ENCODE results near the gene KRT33A.

Gene KRT33A

GRCh38 chr17:41345992-41346391, 4.6 kb downstream of the KRT33A start:
- H3K4me1 ChIP-seq (ENCODE audit: control insufficient read depth, insufficient read depth, low read length), result no peaks in the 10 kb centered on the region

GRCh38 chr17:41343029-41343428, 7.6 kb downstream of the KRT33A start:
- H3K27ac ChIP-seq (ENCODE audit: insufficient read depth, low read depth, low read length, poor library complexity, severe bottlenecking), result no peak overlapping the region
- no peaks in the 10 kb centered on the region for H3K27me3 ChIP-seq (ENCODE audit: control insufficient read depth, insufficient read depth, low read length, poor library complexity, severe bottlenecking)
- no peak overlapping the region for H3K4me3 ChIP-seq (ENCODE audit: insufficient read depth, low read depth, low read length)
- 82 to 89% methylated on average over 3 of the region's 3 CpGs for WGBS, 2 experiments
- H3K4me1 ChIP-seq (ENCODE audit: control insufficient read depth, insufficient read depth, low read length), result no peaks in the 10 kb centered on the region
- no peaks in the 10 kb centered on the region for H3K9me3 ChIP-seq (ENCODE audit: control insufficient read depth, low read length)
- H3K36me3 ChIP-seq (ENCODE audit: control insufficient read depth, insufficient read depth, low read length), result no peaks in the 10 kb centered on the region

More at GRCh38 chr17:41345992-41346391, 4.6 kb downstream of the KRT33A start:
- H3K27me3 ChIP-seq (ENCODE audit: control insufficient read depth, insufficient read depth, low read length, poor library complexity, severe bottlenecking), result no peaks in the 10 kb centered on the region
- H3K9me3 ChIP-seq (ENCODE audit: control insufficient read depth, low read length), result no peaks in the 10 kb centered on the region
- no peak overlapping the region for H3K27ac ChIP-seq (ENCODE audit: insufficient read depth, low read depth, low read length, poor library complexity, severe bottlenecking)
- H3K36me3 ChIP-seq (ENCODE audit: control insufficient read depth, insufficient read depth, low read length), result no peaks in the 10 kb centered on the region
- no peak overlapping the region for H3K4me3 ChIP-seq (ENCODE audit: insufficient read depth, low read depth, low read length)
- WGBS, 2 experiments, result 97 to 98% methylated on average over 3 of the region's 3 CpGs

DNA sequence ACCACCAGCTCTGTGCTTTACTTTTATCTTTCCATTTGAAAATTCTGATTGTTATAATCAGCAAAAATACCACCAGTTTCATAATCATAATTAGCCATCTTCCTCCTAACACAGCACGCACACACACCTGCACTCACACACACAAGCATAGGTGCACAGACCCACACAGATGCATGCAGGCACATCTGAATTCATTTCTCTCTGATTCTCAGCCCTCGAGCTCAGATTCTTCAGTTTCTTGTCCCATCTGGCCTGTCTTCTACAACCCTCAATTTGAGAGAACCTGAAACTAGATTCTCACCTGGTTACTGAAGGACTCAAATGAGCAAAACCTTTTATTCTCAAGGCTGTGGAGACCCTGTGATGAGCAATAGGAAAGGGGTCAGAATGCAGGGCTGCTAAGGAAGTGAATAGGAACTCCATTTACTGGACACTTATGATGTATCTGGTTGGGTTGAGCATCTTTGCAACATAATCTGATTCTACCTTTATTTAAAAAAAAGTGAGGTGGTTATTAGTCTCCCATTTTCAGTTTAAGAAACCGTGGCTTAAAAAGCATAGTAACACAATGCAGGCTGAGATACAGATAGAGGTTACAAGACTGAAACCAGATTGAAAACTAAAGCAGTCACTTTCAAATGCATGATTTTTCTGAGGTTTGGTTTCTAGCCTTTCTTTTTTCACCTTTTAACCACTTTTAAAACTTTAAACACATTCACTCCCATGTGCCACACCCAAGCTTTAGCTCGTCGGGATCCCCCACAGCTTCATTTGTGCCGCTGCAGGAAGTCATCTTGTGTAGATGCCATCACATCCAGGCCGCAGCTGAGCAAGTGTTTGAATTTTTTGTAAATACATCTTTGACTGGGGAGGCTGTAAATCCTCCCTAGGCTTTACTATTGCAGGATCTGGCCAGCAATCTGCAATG, 9.4 kb downstream of the KRT33A start:
- Histone ChIP-seq H3K9me3 (ENCODE audit: control insufficient read depth, low read length) (no peaks in the 10 kb centered on the region), H3K36me3 (ENCODE audit: control insufficient read depth, insufficient read depth, low read length) (no peaks in the 10 kb centered on the region), H3K4me1 (ENCODE audit: control insufficient read depth, insufficient read depth, low read length) (no peaks in the 10 kb centered on the region), H3K4me3 (ENCODE audit: insufficient read depth, low read depth, low read length) (no peak overlapping the region), H3K27ac (ENCODE audit: insufficient read depth, low read depth, low read length, poor library complexity, severe bottlenecking) (no peak overlapping the region), H3K27me3 (ENCODE audit: control insufficient read depth, insufficient read depth, low read length, poor library complexity, severe bottlenecking) (no peaks in the 10 kb centered on the region)
- WGBS, 2 experiments, result 90 to 91% methylated on average over 7 of the region's 7 CpGs

- 70 to 73% methylated on average over 2 to 3 of the region's 3 CpGs for WGBS, 2 experiments
- H3K27me3 ChIP-seq (ENCODE audit: control insufficient read depth, insufficient read depth, low read length, poor library complexity, severe bottlenecking), result no peaks in the 10 kb centered on the region
- H3K9me3 ChIP-seq (ENCODE audit: control insufficient read depth, low read length), result no peaks in the 10 kb centered on the region
- H3K4me3 ChIP-seq (ENCODE audit: insufficient read depth, low read depth, low read length), result no peak overlapping the region
- H3K36me3 ChIP-seq (ENCODE audit: control insufficient read depth, insufficient read depth, low read length), result no peaks in the 10 kb centered on the region
- no peaks in the 10 kb centered on the region for H3K4me1 ChIP-seq (ENCODE audit: control insufficient read depth, insufficient read depth, low read length)
- H3K27ac ChIP-seq (ENCODE audit: insufficient read depth, low read depth, low read length, poor library complexity, severe bottlenecking), result no peak overlapping the region
Measured at GRCh38 chr17:41340494-41340893, 10.1 kb downstream of the KRT33A start.

GRCh38 chr17:41339571-41340172, 11.0 kb downstream of the KRT33A start:
- Histone ChIP-seq H3K4me1 (ENCODE audit: control insufficient read depth, insufficient read depth, low read length) (no peaks in the 10 kb centered on the region), H3K27me3 (ENCODE audit: control insufficient read depth, insufficient read depth, low read length, poor library complexity, severe bottlenecking) (no peaks in the 10 kb centered on the region), H3K9me3 (ENCODE audit: control insufficient read depth, low read length) (no peaks in the 10 kb centered on the region), H3K36me3 (ENCODE audit: control insufficient read depth, insufficient read depth, low read length) (no peaks in the 10 kb centered on the region), H3K4me3 (ENCODE audit: insufficient read depth, low read depth, low read length) (no peak overlapping the region), H3K27ac (ENCODE audit: insufficient read depth, low read depth, low read length, poor library complexity, severe bottlenecking) (no peak overlapping the region)
- WGBS, 2 experiments, result 77 to 85% methylated on average over 2 of the region's 2 CpGs

DNA sequence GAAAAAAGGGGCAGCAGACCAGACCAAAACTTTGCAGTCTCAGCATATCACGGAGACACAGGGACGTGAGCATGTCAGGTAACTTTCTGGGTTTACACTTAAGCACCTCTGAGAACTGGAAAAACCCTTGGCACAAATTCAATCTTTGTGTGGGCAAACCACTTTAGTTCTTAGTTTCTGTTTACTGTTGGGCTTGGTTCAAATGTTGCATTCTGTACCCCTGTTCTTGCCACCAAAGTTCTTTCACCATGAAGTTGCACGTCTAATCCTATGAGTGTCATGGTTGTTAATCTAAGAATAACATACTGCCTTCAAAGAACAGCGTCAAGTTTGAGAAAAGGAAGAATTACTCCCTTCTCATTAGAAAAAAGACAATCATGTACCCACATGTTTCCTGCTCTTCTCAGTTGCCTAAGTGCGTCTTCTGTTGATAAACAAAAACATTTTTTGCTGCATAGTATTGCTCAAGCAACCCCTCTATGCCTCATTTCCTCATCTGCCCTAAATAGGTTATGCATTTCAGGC, 11.6 kb downstream of the KRT33A start:
- H3K27me3 ChIP-seq (ENCODE audit: control insufficient read depth, insufficient read depth, low read length, poor library complexity, severe bottlenecking), result no peaks in the 10 kb centered on the region
- H3K36me3 ChIP-seq (ENCODE audit: control insufficient read depth, insufficient read depth, low read length), result no peaks in the 10 kb centered on the region
- H3K4me3 ChIP-seq (ENCODE audit: insufficient read depth, low read depth, low read length), result no peak overlapping the region
- no peak overlapping the region for H3K27ac ChIP-seq (ENCODE audit: insufficient read depth, low read depth, low read length, poor library complexity, severe bottlenecking)
- H3K9me3 ChIP-seq (ENCODE audit: control insufficient read depth, low read length), result no peaks in the 10 kb centered on the region
- H3K4me1 ChIP-seq (ENCODE audit: control insufficient read depth, insufficient read depth, low read length), result no peaks in the 10 kb centered on the region
- WGBS, 2 experiments, result 92 to 94% methylated on average over 5 of the region's 5 CpGs

DNA sequence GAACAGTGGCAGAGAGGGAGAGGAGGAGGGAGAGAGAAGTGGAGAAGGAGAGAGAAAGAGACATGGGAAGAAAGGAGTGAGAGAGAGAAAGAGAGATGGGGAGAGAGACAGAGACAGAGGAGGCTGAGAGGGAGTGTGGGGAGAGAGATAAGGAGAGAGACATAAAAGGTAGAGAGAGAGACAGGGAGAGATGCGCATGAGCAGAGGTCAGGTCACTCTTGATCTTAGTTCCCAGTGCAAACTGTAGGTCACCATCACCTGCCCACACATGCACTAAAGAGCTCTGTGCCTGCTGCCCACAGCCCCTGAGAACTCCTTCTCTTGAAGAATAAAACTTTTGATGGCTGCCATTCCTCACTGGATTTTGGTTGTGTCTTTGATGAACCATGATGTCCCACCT, 14.9 kb downstream of the KRT33A start:
- WGBS, 2 experiments, result 92 to 97% methylated on average over 1 of the region's 1 CpG
- H3K27me3 ChIP-seq (ENCODE audit: control insufficient read depth, insufficient read depth, low read length, poor library complexity, severe bottlenecking), result no peaks in the 10 kb centered on the region
- H3K36me3 ChIP-seq (ENCODE audit: control insufficient read depth, insufficient read depth, low read length), result no peaks in the 10 kb centered on the region
- no peaks in the 10 kb centered on the region for H3K4me1 ChIP-seq (ENCODE audit: control insufficient read depth, insufficient read depth, low read length)
- H3K9me3 ChIP-seq (ENCODE audit: control insufficient read depth, low read length), result no peaks in the 10 kb centered on the region
- H3K4me3 ChIP-seq (ENCODE audit: insufficient read depth, low read depth, low read length), result no peak overlapping the region
- H3K27ac ChIP-seq (ENCODE audit: insufficient read depth, low read depth, low read length, poor library complexity, severe bottlenecking), result no peak overlapping the region

- no peaks in the 10 kb centered on the region for H3K9me3 ChIP-seq (ENCODE audit: control insufficient read depth, low read length)
- no peak overlapping the region for H3K27ac ChIP-seq (ENCODE audit: insufficient read depth, low read depth, low read length, poor library complexity, severe bottlenecking)
- no peaks in the 10 kb centered on the region for H3K4me1 ChIP-seq (ENCODE audit: control insufficient read depth, insufficient read depth, low read length)
- WGBS, 2 experiments, result 74 to 79% methylated on average over 6 of the region's 6 CpGs
- no peaks in the 10 kb centered on the region for H3K36me3 ChIP-seq (ENCODE audit: control insufficient read depth, insufficient read depth, low read length)
- H3K4me3 ChIP-seq (ENCODE audit: insufficient read depth, low read depth, low read length), result no peak overlapping the region
- no peaks in the 10 kb centered on the region for H3K27me3 ChIP-seq (ENCODE audit: control insufficient read depth, insufficient read depth, low read length, poor library complexity, severe bottlenecking)
Measured at GRCh38 chr17:41334385-41335305, 16.0 kb downstream of the KRT33A start.

GRCh38 chr17:41333836-41334235, 16.8 kb downstream of the KRT33A start:
- Histone ChIP-seq H3K36me3 (ENCODE audit: control insufficient read depth, insufficient read depth, low read length) (no peaks in the 10 kb centered on the region), H3K27me3 (ENCODE audit: control insufficient read depth, insufficient read depth, low read length, poor library complexity, severe bottlenecking) (no peaks in the 10 kb centered on the region), H3K4me3 (ENCODE audit: insufficient read depth, low read depth, low read length) (no peak overlapping the region), H3K9me3 (ENCODE audit: control insufficient read depth, low read length) (no peaks in the 10 kb centered on the region), H3K27ac (ENCODE audit: insufficient read depth, low read depth, low read length, poor library complexity, severe bottlenecking) (no peak overlapping the region), H3K4me1 (ENCODE audit: control insufficient read depth, insufficient read depth, low read length) (no peaks in the 10 kb centered on the region)
- 93 to 97% methylated on average over 3 of the region's 3 CpGs for WGBS, 2 experiments
